H1 (cell line): ENCODE results near the gene NRXN3. TPM values are rescaled to one million over a fixed set of nuclear protein-coding genes. Genes with fewer than 3 reads are reported as not detected.

ENCODE experiments used
- CTCF ChIA-PET: fragments of 300-600 bp; sonication (Branson Sonifier 250); formaldehyde crosslinking; loops from one replicate; lab custom pipeline; 2021; ENCODE audit not compliant: partially characterized antibody; lab: Charles Lee
- POLR2A ChIA-PET: fragments of 300-600 bp; sonication (Branson Sonifier 250); formaldehyde crosslinking; loops from one replicate; lab custom pipeline; 2021; ENCODE audit warnings: inconsistent platforms; ENCODE audit not compliant: partially characterized antibody; lab: Charles Lee
- DNase-seq, 2 experiments: peaks; one replicate each; pipeline versions ENCODE4 v3.0.0 to v3.0.0-alpha.2; 2010 to 2022; ENCODE audit warnings: low spot score in 2 of 2, low read depth in 1 of 2, mixed read lengths in 1 of 2
- FAIRE-seq: peaks from 2 replicates; lab custom pipeline; 2011; peaks lifted over from hg19 to GRCh38; lab: Jason Lieb, UNC
- H2AFZ ChIP-seq: 2 replicates; pipeline ENCODE4 v1.8.1; 2012; ENCODE audit warnings: low read length, inconsistent platforms
- H2AK5ac ChIP-seq: 2 replicates; pipeline ENCODE4 v1.6.1; 2013; ENCODE audit warnings: low read depth, low read length
- H2BK120ac ChIP-seq: replicated peaks from 2 replicates; pipeline ENCODE3; 2013; ENCODE audit warnings: low read depth, low read length, inconsistent platforms
- H2BK12ac ChIP-seq: 2 replicates; pipeline ENCODE4 v1.6.1; 2013; ENCODE audit warnings: low read depth, low read length
- H2BK15ac ChIP-seq: 2 replicates; pipeline ENCODE4 v1.6.1; 2013; ENCODE audit warnings: low read length
- H2BK20ac ChIP-seq: 2 replicates; pipeline ENCODE4 v1.6.1; 2013; ENCODE audit warnings: low read length
- H2BK5ac ChIP-seq: 2 replicates; pipeline ENCODE4 v1.6.1; 2013; ENCODE audit warnings: low read depth, low read length
- H3K14ac ChIP-seq: 2 replicates; pipeline ENCODE4 v1.6.1; 2013; ENCODE audit warnings: inconsistent platforms; ENCODE audit not compliant: insufficient read length
- H3K18ac ChIP-seq: 2 replicates; pipeline ENCODE4 v1.6.1; 2013; ENCODE audit warnings: low read length; ENCODE audit errors: extremely low read depth
- H3K23ac ChIP-seq: 2 replicates; pipeline ENCODE4 v1.6.1; 2013; ENCODE audit warnings: inconsistent platforms; ENCODE audit not compliant: insufficient read length
- H3K23me2 ChIP-seq: 2 replicates; pipeline ENCODE4 v1.6.1; 2013; ENCODE audit warnings: low read depth, low read length
- H3K27ac ChIP-seq: 2 replicates; pipeline ENCODE4 v1.6.1; 2011; ENCODE audit warnings: low read depth, low read length, inconsistent platforms
- H3K27me3 ChIP-seq, 4 experiments: replicated peaks in 1 of 4; 1 replicate in 1 of 4; 2 replicates in 3 of 4; pipeline versions ENCODE4 v1.6.1 to v1.8.1; 2011 to 2013; ENCODE audit warnings: low read length in 3 of 4, mild to moderate bottlenecking in 3 of 4, inconsistent platforms in 2 of 4, mixed read lengths in 2 of 4, moderate library complexity in 1 of 4; ENCODE audit not compliant: control insufficient read depth in 3 of 4, insufficient read depth in 3 of 4; ENCODE audit errors: extremely low read depth in 1 of 4
- H3K36me3 ChIP-seq, 4 experiments: 2 replicates each; pipeline versions ENCODE4 v1.6.1 to v1.8.1; 2011 to 2013; ENCODE audit warnings: mild to moderate bottlenecking in 4 of 4, low read length in 3 of 4, moderate library complexity in 2 of 4, control low read depth in 1 of 4, inconsistent platforms in 1 of 4; ENCODE audit not compliant: insufficient read depth in 4 of 4, control insufficient read depth in 2 of 4
- H3K4ac ChIP-seq: replicated peaks from 2 replicates; pipeline ENCODE3; 2013; ENCODE audit warnings: low read length, low read depth, mixed read lengths, inconsistent platforms; ENCODE audit not compliant: insufficient read length
- H3K4me1 ChIP-seq, 4 experiments: replicated peaks in 1 of 4; 1 replicate in 1 of 4; 2 replicates in 3 of 4; pipeline versions ENCODE4 v1.6.1 to v1.8.1; 2011 to 2013; ENCODE audit warnings: low read length in 3 of 4, inconsistent platforms in 2 of 4, mixed read lengths in 1 of 4; ENCODE audit not compliant: insufficient read depth in 4 of 4, control insufficient read depth in 3 of 4
- H3K4me2 ChIP-seq, 2 experiments: 2 replicates each; pipeline versions ENCODE4 v1.6.1 to v1.8.1; 2011 to 2013; ENCODE audit warnings: low read depth in 2 of 2, low read length in 2 of 2, control low read depth in 1 of 2, inconsistent platforms in 1 of 2, mild to moderate bottlenecking in 1 of 2; ENCODE audit not compliant: insufficient read depth in 1 of 2
- H3K4me3 ChIP-seq, 4 experiments: fragments of 200-600, 300-600 bp in 1 of 4; sonication (generic), shearing (Covaris generic), sonication (Bioruptor Twin) in 1 of 4; 2 replicates each; pipeline versions ENCODE4 v1.5.1 to v1.8.1; 2011 to 2016; ENCODE audit warnings: low read length in 4 of 4, low read depth in 3 of 4, control low read depth in 2 of 4, inconsistent platforms in 2 of 4, mild to moderate bottlenecking in 2 of 4, mixed read lengths in 1 of 4, moderate library complexity in 1 of 4; ENCODE audit not compliant: insufficient read depth in 2 of 4; ENCODE audit errors: extremely low read depth in 1 of 4
- H3K56ac ChIP-seq: replicated peaks from 2 replicates; pipeline ENCODE3; 2013; ENCODE audit warnings: low read depth, mild to moderate bottlenecking, mixed read lengths, low read length, inconsistent platforms; ENCODE audit not compliant: insufficient read length
- H3K79me1 ChIP-seq: 2 replicates; pipeline ENCODE4 v1.6.1; 2013; ENCODE audit warnings: low read depth, low read length, control low read depth
- H3K79me2 ChIP-seq, 2 experiments: 2 replicates each; pipeline versions ENCODE4 v1.6.1 to v1.8.1; 2012 to 2013; ENCODE audit warnings: low read length in 2 of 2, mild to moderate bottlenecking in 2 of 2, inconsistent platforms in 1 of 2; ENCODE audit not compliant: insufficient read depth in 2 of 2, control insufficient read depth in 1 of 2
- H3K9ac ChIP-seq, 4 experiments: replicated peaks in 1 of 4; 1 replicate in 1 of 4; 2 replicates in 3 of 4; pipeline versions ENCODE4 v1.6.1 to v1.8.1; 2011 to 2013; ENCODE audit warnings: low read depth in 3 of 4, low read length in 3 of 4, control low read depth in 2 of 4, mild to moderate bottlenecking in 2 of 4, moderate library complexity in 2 of 4, inconsistent platforms in 1 of 4; ENCODE audit errors: extremely low read depth in 1 of 4
- H3K9me3 ChIP-seq, 2 experiments: 2 replicates each; pipeline versions ENCODE4 v1.6.1 to v1.8.1; 2012 to 2013; ENCODE audit warnings: mild to moderate bottlenecking in 2 of 2, moderate library complexity in 2 of 2, control low read depth in 1 of 2, inconsistent platforms in 1 of 2, low read depth in 1 of 2, low read length in 1 of 2, mixed read lengths in 1 of 2; ENCODE audit not compliant: insufficient read depth in 2 of 2
- H4K20me1 ChIP-seq, 2 experiments: replicated peaks in 1 of 2; 2 replicates each; pipeline versions ENCODE3 to v1.8.1; 2011 to 2013; ENCODE audit warnings: inconsistent platforms in 2 of 2, low read length in 2 of 2, mild to moderate bottlenecking in 1 of 2; ENCODE audit not compliant: insufficient read depth in 2 of 2, control insufficient read depth in 1 of 2
- H4K5ac ChIP-seq: 2 replicates; pipeline ENCODE4 v1.6.1; 2013; ENCODE audit warnings: low read length, low read depth, mixed read lengths, inconsistent platforms; ENCODE audit not compliant: insufficient read length
- H4K8ac ChIP-seq: 2 replicates; pipeline ENCODE4 v1.8.0; 2013; ENCODE audit warnings: mild to moderate bottlenecking, moderate library complexity, low read length, inconsistent platforms; ENCODE audit not compliant: insufficient read depth; ENCODE audit errors: extremely low read depth
- H4K91ac ChIP-seq: replicated peaks from 2 replicates; pipeline ENCODE3; 2013; ENCODE audit warnings: low read length, mixed read lengths, inconsistent platforms; ENCODE audit not compliant: insufficient read length
- CHD1 ChIP-seq: IDR thresholded peaks from 2 replicates; pipeline ENCODE4 v1.6.1; 2012; ENCODE audit warnings: low read depth, low read length, improper control_type of control experiment
- POU5F1 ChIP-seq: IDR thresholded peaks from 2 replicates; pipeline ENCODE4 v1.6.1; 2011; ENCODE audit warnings: low read depth, mild to moderate bottlenecking, low read length, moderate library complexity
- SIRT6 ChIP-seq: IDR thresholded peaks from one replicate; pipeline ENCODE4 v1.7.1; 2012; ENCODE audit warnings: low read length, inconsistent platforms
- SP1 ChIP-seq: IDR thresholded peaks from 2 replicates; pipeline ENCODE4 v1.6.1; 2011; ENCODE audit warnings: low read depth, low read length
- WGBS, 2 experiments: shearing (Covaris generic) in 1 of 2; methylation state at CpG; one replicate each; pipeline versions ENCODE4 v1.1.6 to v1.1.7; 2013 to 2015; ENCODE audit warnings: low lambda C conversion rate in 2 of 2, mixed read lengths in 2 of 2, inconsistent platforms in 1 of 2, low coverage in 1 of 2, missing lambda C conversion rate in 1 of 2; ENCODE audit not compliant: insufficient replicate concordance in 2 of 2, insufficient coverage in 1 of 2, insufficient read length in 1 of 2; ENCODE audit errors: extremely low coverage in 1 of 2, missing lambda C conversion rate in 1 of 2; 5-methylcytosine and 5-hydroxymethylcytosine counted together
- polyA plus RNA-seq, 7 experiments: library from polyadenylated mRNA; depleted of rRNA in 3 of 7; stranded (reverse) in 5 of 7; unstranded in 2 of 7; fragments of >200 nt in 5 of 7; fragments of 200-250 nt in 2 of 7; gene quantifications; 1 replicate in 5 of 7; 2 replicates in 1 of 7; 4 replicates in 1 of 7; pipeline versions ENCODE4 v1.2.1 to v1.2.3, GENCODE V29; 2011 to 2013; ENCODE audit warnings: missing spikeins in 2 of 7, mixed read lengths in 2 of 7
- total RNA-seq: library from RNA; stranded (reverse); fragmentation: NEBNext Ultra II Directional; extraction: Animal tissue kit (Norgen Biotek cat#: 25700); gene quantifications from 2 replicates; pipeline ENCODE4 v1.2.1, GENCODE V29; 2021

Gene NRXN3
- total and polyA plus RNA-seq, 2 of the 8 experiments (the other 6 are each of a cell fraction or from before 2014, with no cell fraction given) = 2.6 to 4.1 TPM

- ChIA-PET POLR2A (no interaction called here), CTCF (interaction anchor here (1.2 kb wide), 1 partner anchor 26 kb away, joined by 3 read pairs; no protein-coding TSS in a partner anchor)
- H2BK120ac ChIP-seq = no peak overlapping the region
- H4K5ac ChIP-seq = no peak overlapping the region
- no peak overlapping the region for H2BK5ac ChIP-seq
- no peak overlapping the region for H2AK5ac ChIP-seq
- H3K9ac ChIP-seq = no peak overlapping the region
- no peak for DNase-seq
- no peak for FAIRE-seq
- H2AFZ ChIP-seq = no peak overlapping the region
- H3K23me2 ChIP-seq = no peaks in the 10 kb centered on the region
- H4K8ac ChIP-seq = no peak overlapping the region
- no peaks in the 10 kb centered on the region for H3K9me3 ChIP-seq
- no peak overlapping the region for H3K23ac ChIP-seq
- H3K56ac ChIP-seq = no peak overlapping the region
- no peaks in the 10 kb centered on the region for H3K36me3 ChIP-seq
- 100% methylated on average over 2 of the region's 2 CpGs; no CpG with 5 or more reads in 1 of the 2 experiments for WGBS, 2 experiments
- H3K4me3 ChIP-seq = no peak overlapping the region
- no peak overlapping the region for H3K14ac ChIP-seq
- no peaks in the 10 kb centered on the region for H4K20me1 ChIP-seq
- H3K79me2 ChIP-seq = no peaks in the 10 kb centered on the region
- no peaks in the 10 kb centered on the region for H3K27me3 ChIP-seq
- no peak overlapping the region for H3K4me2 ChIP-seq
- H3K79me1 ChIP-seq = no peaks in the 10 kb centered on the region
- no peak overlapping the region for H3K4ac ChIP-seq
- H2BK15ac ChIP-seq = no peak overlapping the region
- H3K4me1 ChIP-seq = no peaks in the 10 kb centered on the region
- H2BK20ac ChIP-seq = no peak overlapping the region
- no peak overlapping the region for H3K18ac ChIP-seq
- no peak overlapping the region for H4K91ac ChIP-seq
- no peak overlapping the region for H3K27ac ChIP-seq
- 0 out of 2 replicates have a peak overlapping the region, but pooled peaks have one; percentile 60 for H2BK12ac ChIP-seq
- no peak for TF ChIP-seq SIRT6
- TF ChIP-seq SP1 = no peak
- TF ChIP-seq CHD1 = no peak
- no peak for TF ChIP-seq POU5F1
Observed at GRCh38 chr14:79118291-79118690, 948.1 kb downstream of the NRXN3 start.
